Mononuclear cell (primary cell): Measurements from ENCODE around the gene CYGB. TPM values are rescaled to one million over a fixed set of nuclear protein-coding genes. Genes with fewer than 3 reads are reported as not detected.

Experiments
- H3K27me3 ChIP-seq: 2 replicates; pipeline ENCODE4 v1.6.0; 2011; ENCODE audit warnings: low read length, control low read depth; ENCODE audit not compliant: insufficient read depth
- H3K4me1 ChIP-seq: 2 replicates; pipeline ENCODE4 v1.5.1; 2011; ENCODE audit warnings: mild to moderate bottlenecking, low read length, control low read depth; ENCODE audit not compliant: insufficient read depth
- H3K4me3 ChIP-seq: 2 replicates; pipeline ENCODE4 v1.5.1; 2011; ENCODE audit warnings: mild to moderate bottlenecking, low read length, moderate library complexity
- H3K9me3 ChIP-seq: 2 replicates; pipeline ENCODE4 v1.5.1; 2011; ENCODE audit warnings: low read depth, mild to moderate bottlenecking, control low read depth, low read length
- total RNA-seq: library from RNA; depleted of rRNA; stranded (reverse); fragments of >200 nt; gene quantifications from one replicate; pipeline ENCODE4 v1.2.3, GENCODE V29; 2012

CYGB gene
- total RNA-seq, 1 donor = 0.21 TPM

GRCh38 chr17:76481071-76481655 is 56.3 kb downstream of the CYGB start:
- no peaks in the 10 kb centered on the region for H3K9me3 ChIP-seq
- H3K4me1 ChIP-seq = peaks cover 69% of the 10 kb centered on the region
- H3K4me3 ChIP-seq = no peak overlapping the region
- no peaks in the 10 kb centered on the region for H3K27me3 ChIP-seq

GRCh38 chr17:76480632-76481031 is 56.9 kb downstream of the CYGB start:
- Histone ChIP-seq H3K27me3 (no peaks in the 10 kb centered on the region), H3K9me3 (no peaks in the 10 kb centered on the region), H3K4me1 (peaks cover 64% of the 10 kb centered on the region), H3K4me3 (no peak overlapping the region)

DNA sequence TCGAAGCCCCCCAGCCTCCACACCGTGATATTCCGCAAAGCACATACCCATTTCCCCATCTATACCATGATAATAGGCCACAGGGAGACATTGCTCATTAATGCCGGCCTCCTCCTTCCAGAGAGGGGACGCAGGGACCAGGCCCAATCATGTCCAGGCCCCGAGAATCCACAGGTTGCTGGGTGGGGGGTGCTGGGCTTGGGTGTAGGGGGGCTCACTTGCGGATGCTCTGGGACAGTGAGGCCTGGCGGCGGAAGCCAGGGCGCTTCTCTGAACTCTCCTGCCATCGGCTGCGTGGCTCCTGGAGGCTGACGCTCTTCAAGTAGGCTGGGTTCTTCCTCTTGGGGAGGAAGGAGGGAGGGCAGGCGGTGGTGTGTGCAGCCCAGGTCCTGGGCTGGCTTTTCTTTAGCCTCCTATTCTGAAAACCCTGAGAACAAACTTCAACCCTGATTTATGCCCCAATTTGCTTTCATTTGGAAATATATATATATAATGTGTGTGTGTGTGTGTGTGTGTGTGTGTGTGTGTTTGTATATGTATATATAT is 57.9 kb downstream of the CYGB start:
- Histone ChIP-seq H3K27me3 (no peaks in the 10 kb centered on the region), H3K9me3 (no peaks in the 10 kb centered on the region), H3K4me3 (no peak overlapping the region), H3K4me1 (peaks cover 53% of the 10 kb centered on the region)

DNA sequence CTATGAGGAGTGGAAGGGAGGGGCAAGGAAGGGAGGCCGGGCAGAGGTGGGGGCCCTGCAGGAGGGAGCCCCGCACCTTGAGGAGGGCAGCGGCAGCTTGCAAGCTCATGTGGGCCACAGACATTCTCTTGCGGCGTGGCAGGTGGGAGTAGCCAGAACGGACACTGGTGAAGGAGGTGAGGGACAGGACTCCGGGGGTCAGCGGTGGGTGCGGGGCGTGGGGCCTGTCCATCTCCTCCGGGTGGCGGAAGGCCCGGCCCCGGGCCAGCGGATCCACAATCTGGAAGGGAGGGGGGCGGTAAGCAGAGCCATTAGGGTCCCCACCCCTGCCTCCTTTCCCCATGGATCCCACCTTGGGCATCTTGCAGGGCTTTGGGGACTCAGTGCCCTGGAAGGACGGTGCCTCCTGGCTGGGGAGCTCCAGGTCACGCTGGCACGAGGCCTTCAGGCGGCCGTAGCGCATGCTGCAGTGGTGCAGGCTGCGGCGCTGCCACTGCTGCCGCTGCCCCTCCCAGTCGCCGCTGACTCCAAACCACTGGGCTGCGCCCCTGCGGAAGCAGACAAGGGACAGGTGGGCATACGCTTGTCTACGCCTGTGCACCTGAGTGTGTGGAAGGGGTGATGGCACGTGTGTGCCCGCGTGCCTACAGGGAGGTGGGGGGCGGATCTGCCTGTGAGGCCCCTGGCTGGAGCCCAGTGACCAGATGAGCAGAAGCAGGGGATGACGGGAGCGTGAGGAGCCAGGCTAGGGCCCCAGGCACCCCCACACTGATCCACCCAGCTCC is 58.6 kb downstream of the CYGB start:
- Histone ChIP-seq H3K4me3 (no peak overlapping the region), H3K4me1 (peaks cover 46% of the 10 kb centered on the region), H3K27me3 (no peaks in the 10 kb centered on the region), H3K9me3 (no peaks in the 10 kb centered on the region)

GRCh38 chr17:76478097-76478496 is 59.4 kb downstream of the CYGB start:
- no peaks in the 10 kb centered on the region for H3K9me3 ChIP-seq
- H3K4me1 ChIP-seq = peaks cover 38% of the 10 kb centered on the region
- H3K4me3 ChIP-seq = no peak overlapping the region
- H3K27me3 ChIP-seq = no peaks in the 10 kb centered on the region

DNA sequence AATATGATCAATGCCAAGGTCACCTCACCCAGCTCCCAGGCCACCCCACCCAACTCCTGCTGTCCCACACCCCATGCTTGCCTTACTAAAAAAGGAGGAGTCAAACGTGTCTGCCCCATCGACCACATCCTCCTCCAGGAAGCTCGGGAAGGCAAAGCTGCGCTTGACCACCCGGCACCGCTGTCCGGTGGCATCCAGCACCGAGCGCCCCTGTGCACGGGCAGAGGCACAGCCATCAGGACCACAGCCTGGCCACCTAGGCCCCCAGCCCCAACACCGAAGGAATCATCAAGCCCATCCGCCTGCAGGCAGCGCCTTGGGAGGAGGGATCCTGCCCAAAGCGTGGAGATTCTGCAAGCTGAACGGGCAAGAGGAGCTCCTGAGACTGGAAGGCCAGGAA is 59.9 kb downstream of the CYGB start:
- Histone ChIP-seq H3K9me3 (no peaks in the 10 kb centered on the region), H3K4me3 (no peak overlapping the region), H3K27me3 (no peaks in the 10 kb centered on the region), H3K4me1 (peaks cover 33% of the 10 kb centered on the region)

Other genes with a start within 250 kb of the CYGB start
- 1.2 TPM for gene QRICH2, start 229.4 kb downstream of the CYGB start, total RNA-seq
- 23.4 TPM for gene PRPSAP1, start 183.8 kb downstream of the CYGB start, total RNA-seq
- 19.2 TPM for gene SPHK1, start 153.1 kb downstream of the CYGB start, total RNA-seq
- gene UBE2O, start 84.6 kb downstream of the CYGB start, total RNA-seq = 15.2 TPM
- not detected for gene AANAT, start 70.1 kb downstream of the CYGB start, total RNA-seq
- gene RHBDF2, start 36.3 kb downstream of the CYGB start, total RNA-seq = 62.1 TPM
- 0.73 TPM for gene PRCD, start 2.3 kb upstream of the CYGB start, total RNA-seq
- 2.3 TPM for gene ST6GALNAC2, start 48.2 kb upstream of the CYGB start, total RNA-seq
- gene ST6GALNAC1, start 106.0 kb upstream of the CYGB start, total RNA-seq = 4.0 TPM
- gene MXRA7, start 173.3 kb upstream of the CYGB start, total RNA-seq = 10.3 TPM
- gene JMJD6, start 188.9 kb upstream of the CYGB start, total RNA-seq = 48.5 TPM
- gene METTL23, start 189.1 kb upstream of the CYGB start, total RNA-seq = 26.3 TPM
- gene SRSF2, start 199.6 kb upstream of the CYGB start, total RNA-seq = 288 TPM
- 28.2 TPM for gene MFSD11, start 200.4 kb upstream of the CYGB start, total RNA-seq